Mucosa of descending colon (tissue), 3 donors: ENCODE results near the gene CIB1. TPM values are rescaled to one million over a fixed set of nuclear protein-coding genes. Genes with fewer than 3 reads are reported as not detected.

ENCODE experiments used
- ATAC-seq: fragments of 200-7000 bp; cut with Tn5 transposase; one replicate; pipeline ENCODE4 v1.9.1; 2020; ENCODE audit warnings: mild to moderate bottlenecking, moderate library complexity
- DNase-seq, 3 donors: peaks; one replicate each; pipeline ENCODE4 v3.0.0-alpha.2; 2020
- H3K36me3 ChIP-seq: fragments of 200-600 bp; one replicate; pipeline ENCODE4 v1.8.0; 2021; ENCODE audit warnings: low read depth, mild to moderate bottlenecking
- H3K4me1 ChIP-seq: fragments of 200-600 bp; one replicate; pipeline ENCODE4 v1.8.0; 2021; ENCODE audit warnings: low read depth, mild to moderate bottlenecking
- H3K4me3 ChIP-seq: fragments of 200-600 bp; one replicate; pipeline ENCODE4 v1.8.0; 2021; ENCODE audit warnings: mild to moderate bottlenecking
- H3K9me3 ChIP-seq: fragments of 200-600 bp; one replicate; pipeline ENCODE4 v1.8.0; 2021; ENCODE audit warnings: mild to moderate bottlenecking
- CTCF ChIP-seq: fragments of 200-600 bp; IDR thresholded peaks from one replicate; pipeline ENCODE4 v1.8.0; 2022; ENCODE audit warnings: antibody characterized with exemption, mild to moderate bottlenecking
- intact Hi-C, 2 donors: fragments of 100-400 bp; cut with DNase I in 1 of 2; cut with micrococcal nuclease in 1 of 2; formaldehyde crosslinking; loops; one replicate each; pipeline versions ENCODE4 v1.11.0 to v1.11.1; 2022; cut with DNase I, micrococcal nuclease
- total RNA-seq, 3 donors: library from RNA; stranded (reverse); fragmentation: NEBNext Ultra II Directional in 2 of 3; extraction: Animal tissue kit (Norgen Biotek cat#: 25700) in 2 of 3; gene quantifications; one replicate each; pipeline versions ENCODE4 v1.2.1 to v1.2.4, GENCODE V29; 2021 to 2023
- donor health status: DM: no; HTN: no; CAD: no; lungs with moderate emphysema.
- donor health status: DM: no; HTN: no; CAD: no.
- donor health status: DM: no; HTN: yes; CAD: no.

The CIB1 gene
- total RNA-seq, 3 donors from 2014 or later: 126 to 273 (median 209) TPM

- H3K9me3 ChIP-seq: no peaks in the 10 kb centered on the region
- DNase-seq (peak; percentile 78 to 91 (median 87)), ATAC-seq (peak; percentile 87)
- no peak for TF ChIP-seq CTCF
- H3K4me1 ChIP-seq: peaks cover 39% of the 10 kb centered on the region
- intact Hi-C loops: no loop called here
- H3K4me3 ChIP-seq: no peak overlapping the region
- H3K36me3 ChIP-seq: no peaks in the 10 kb centered on the region
These were observed 22.1 kb downstream of the CIB1 start for GRCh38 chr15:90211440-90212143.

GRCh38 chr15:90211009-90211408, 22.7 kb downstream of the CIB1 start:
- Histone ChIP-seq H3K4me3 (no peak overlapping the region), H3K9me3 (no peaks in the 10 kb centered on the region), H3K36me3 (no peaks in the 10 kb centered on the region), H3K4me1 (peaks cover 39% of the 10 kb centered on the region)
- DNase-seq: peak in 1 of 3 donors; percentile 60
- no peak for ATAC-seq
- TF ChIP-seq CTCF: no peak
- intact Hi-C loops: no loop called here

- DNase-seq (peak in 1 of 3 donors; percentile 56), ATAC-seq (no peak)
- Histone ChIP-seq H3K36me3 (no peaks in the 10 kb centered on the region), H3K9me3 (no peaks in the 10 kb centered on the region), H3K4me1 (peaks cover 39% of the 10 kb centered on the region), H3K4me3 (no peak overlapping the region)
- TF ChIP-seq CTCF: no peak
- intact Hi-C loops: no loop called here
These were observed 23.1 kb downstream of the CIB1 start for GRCh38 chr15:90210593-90210992.

- Histone ChIP-seq H3K4me3 (no peak overlapping the region), H3K4me1 (peaks cover 33% of the 10 kb centered on the region), H3K9me3 (no peaks in the 10 kb centered on the region), H3K36me3 (no peaks in the 10 kb centered on the region)
- ATAC-seq: no peak
- peak in 1 of 3 donors; percentile 30 for DNase-seq
- intact Hi-C loops: no loop called here
- no peak for TF ChIP-seq CTCF
These were observed 24.1 kb downstream of the CIB1 start for GRCh38 chr15:90209591-90209990.

- no peak overlapping the region for H3K4me3 ChIP-seq
- H3K9me3 ChIP-seq: no peaks in the 10 kb centered on the region
- intact Hi-C loops: no loop called here
- no peak for TF ChIP-seq CTCF
- ATAC-seq (no peak), DNase-seq (no peak)
- no peaks in the 10 kb centered on the region for H3K36me3 ChIP-seq
- peaks cover 25% of the 10 kb centered on the region for H3K4me1 ChIP-seq
These were observed 25.4 kb downstream of the CIB1 start for GRCh38 chr15:90208356-90208755.
